HG03565 (cell line): ENCODE results near the gene PGBD5.
"Not testable (repeated sequence)": the region's sequence is repeated elsewhere in the genome, so short reads cannot be mapped to it uniquely, and the experiment has no call there.

Experiments
- ATAC-seq: cut with Tn5 transposase; IDR thresholded peaks from one replicate; pipeline ENCODE4 v1.9.1; 2021; ENCODE audit warnings: mild to moderate bottlenecking, moderate library complexity; ENCODE audit not compliant: unreplicated experiment

PGBD5 gene

GRCh38 chr1:230425252-230426091, 660 bp downstream of the PGBD5 start:
- ATAC-seq, result no peak

GRCh38 chr1:230424391-230425251, 1.5 kb downstream of the PGBD5 start:
- ATAC-seq, result no peak

- ATAC-seq, result no peak
Observed at GRCh38 chr1:230423951-230424350, 2.2 kb downstream of the PGBD5 start.

- ATAC-seq, result no peak
Observed at GRCh38 chr1:230423261-230423660, 2.9 kb downstream of the PGBD5 start.

- ATAC-seq, result no peak
Observed at GRCh38 chr1:230422221-230422981, 3.7 kb downstream of the PGBD5 start.

GRCh38 chr1:230421481-230421880, 4.7 kb downstream of the PGBD5 start:
- no peak for ATAC-seq

- not testable (repeated sequence) for ATAC-seq
Observed at GRCh38 chr1:230420372-230420771, 5.8 kb downstream of the PGBD5 start.

- ATAC-seq, result no peak
Observed at GRCh38 chr1:230416430-230416829, 9.7 kb downstream of the PGBD5 start.

GRCh38 chr1:230415405-230416132, 10.6 kb downstream of the PGBD5 start:
- ATAC-seq, result no peak

- no peak for ATAC-seq
Observed at GRCh38 chr1:230414694-230415093, 11.4 kb downstream of the PGBD5 start.

GRCh38 chr1:230414102-230414501, 12.0 kb downstream of the PGBD5 start:
- ATAC-seq, result no peak

- no peak for ATAC-seq
Observed at GRCh38 chr1:230413061-230413460, 13.1 kb downstream of the PGBD5 start.

GRCh38 chr1:230408971-230409370, 17.2 kb downstream of the PGBD5 start:
- ATAC-seq, result no peak

GRCh38 chr1:230407351-230407750, 18.8 kb downstream of the PGBD5 start:
- no peak for ATAC-seq

GRCh38 chr1:230406727-230407126, 19.4 kb downstream of the PGBD5 start:
- not testable (repeated sequence) for ATAC-seq

GRCh38 chr1:230403442-230403841, 22.7 kb downstream of the PGBD5 start:
- ATAC-seq, result no peak

- no peak for ATAC-seq
Observed at GRCh38 chr1:230401763-230402294, 24.3 kb downstream of the PGBD5 start.

GRCh38 chr1:230401101-230401500, 25.0 kb downstream of the PGBD5 start:
- ATAC-seq, result no peak

GRCh38 chr1:230400007-230400344, 26.2 kb downstream of the PGBD5 start:
- no peak for ATAC-seq

- no peak for ATAC-seq
Observed at GRCh38 chr1:230399321-230400006, 26.7 kb downstream of the PGBD5 start.
